Colonic mucosa (tissue), 4 donors: Measurements from ENCODE around the gene IL10RA. TPM values are rescaled to one million over a fixed set of nuclear protein-coding genes. Genes with fewer than 3 reads are reported as not detected.
A peak's percentile ranks its signal among the peaks of the same experiment; 100 is the strongest.

Experiments used
- DNase-seq: peaks from one replicate; pipeline ENCODE4 v3.0.0-alpha.2; 2020
- H3K27ac ChIP-seq: fragments of 200-600 bp; one replicate; pipeline ENCODE4 v1.8.0; 2021
- H3K27me3 ChIP-seq: fragments of 200-600 bp; one replicate; pipeline ENCODE4 v1.8.0; 2021
- H3K36me3 ChIP-seq: fragments of 200-600 bp; one replicate; pipeline ENCODE4 v1.8.0; 2021
- H3K4me1 ChIP-seq: fragments of 200-600 bp; one replicate; pipeline ENCODE4 v1.8.0; 2021; ENCODE audit warnings: mild to moderate bottlenecking
- H3K4me3 ChIP-seq: fragments of 200-600 bp; one replicate; pipeline ENCODE4 v1.8.0; 2021
- H3K9ac ChIP-seq, 2 donors: one replicate each; pipeline ENCODE4 v1.7.0; 2013; ENCODE audit warnings: control low read depth in 2 of 2, low read depth in 2 of 2, low read length in 2 of 2
- H3K9me3 ChIP-seq: fragments of 200-600 bp; one replicate; pipeline ENCODE4 v1.8.0; 2021
- intact Hi-C: fragments of 100-400 bp; cut with DNase I; formaldehyde crosslinking; loops from one replicate; pipeline ENCODE4 v1.14.1; 2022
- total RNA-seq, 2 donors: library from RNA; stranded (reverse); fragmentation: NEBNext Ultra II Directional in 1 of 2; extraction: Animal tissue kit (Norgen Biotek cat#: 25700) in 1 of 2; gene quantifications; one replicate each; pipeline ENCODE4 v1.2.1, GENCODE V29; 2021
- TF ChIP-seq, protein P1 (sequence below): fragments of 200-600 bp; IDR thresholded peaks from one replicate; pipeline ENCODE4 v1.8.0; 2022; ENCODE audit warnings: antibody characterized with exemption, mild to moderate bottlenecking
- donor health status: healthy.
- donor health status: DM: no; HTN: no; CAD: no.
- donor health status: DM: no; HTN: no; CAD: no.

Gene IL10RA
- total RNA-seq, 2 donors from 2014 or later = 4.4 to 9.8 TPM

DNA sequence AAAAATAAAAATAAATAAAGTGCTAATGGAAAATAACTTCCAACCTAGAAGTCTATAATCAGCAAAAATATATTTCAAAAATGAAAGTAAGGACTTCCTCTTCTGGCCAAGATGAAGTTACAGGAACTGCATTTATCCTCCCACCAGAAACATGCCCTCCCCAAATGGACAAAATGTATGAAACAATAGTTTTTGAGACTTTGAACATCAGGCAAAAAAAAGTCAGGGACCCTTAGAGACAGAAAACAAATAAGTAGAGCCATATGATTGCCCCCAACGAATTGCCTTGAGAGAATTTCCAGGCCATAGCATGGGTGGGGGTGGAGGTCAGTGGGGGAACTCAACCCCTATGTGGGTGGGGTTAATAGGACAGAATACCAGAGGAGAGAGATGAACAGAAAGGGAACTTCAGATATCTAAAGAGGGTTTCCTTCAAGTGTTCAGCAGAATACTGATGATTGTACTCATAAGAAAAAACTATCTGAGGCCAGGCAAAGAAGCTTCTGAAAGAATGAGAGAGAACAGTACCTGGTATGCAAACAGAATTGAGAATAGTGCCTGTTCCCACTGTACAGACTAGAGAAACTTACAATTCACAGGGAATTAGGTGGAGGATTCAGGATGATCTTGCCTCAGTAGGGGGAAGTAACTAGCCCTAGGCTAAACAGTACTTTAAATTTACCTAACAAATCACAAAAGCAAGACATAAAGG lies 26.6 kb upstream of the IL10RA start:
- intact Hi-C loops = no loop called here
- H3K4me1 ChIP-seq = no peaks in the 10 kb centered on the region
- no peaks in the 10 kb centered on the region for H3K36me3 ChIP-seq
- TF ChIP-seq, protein P1, sequence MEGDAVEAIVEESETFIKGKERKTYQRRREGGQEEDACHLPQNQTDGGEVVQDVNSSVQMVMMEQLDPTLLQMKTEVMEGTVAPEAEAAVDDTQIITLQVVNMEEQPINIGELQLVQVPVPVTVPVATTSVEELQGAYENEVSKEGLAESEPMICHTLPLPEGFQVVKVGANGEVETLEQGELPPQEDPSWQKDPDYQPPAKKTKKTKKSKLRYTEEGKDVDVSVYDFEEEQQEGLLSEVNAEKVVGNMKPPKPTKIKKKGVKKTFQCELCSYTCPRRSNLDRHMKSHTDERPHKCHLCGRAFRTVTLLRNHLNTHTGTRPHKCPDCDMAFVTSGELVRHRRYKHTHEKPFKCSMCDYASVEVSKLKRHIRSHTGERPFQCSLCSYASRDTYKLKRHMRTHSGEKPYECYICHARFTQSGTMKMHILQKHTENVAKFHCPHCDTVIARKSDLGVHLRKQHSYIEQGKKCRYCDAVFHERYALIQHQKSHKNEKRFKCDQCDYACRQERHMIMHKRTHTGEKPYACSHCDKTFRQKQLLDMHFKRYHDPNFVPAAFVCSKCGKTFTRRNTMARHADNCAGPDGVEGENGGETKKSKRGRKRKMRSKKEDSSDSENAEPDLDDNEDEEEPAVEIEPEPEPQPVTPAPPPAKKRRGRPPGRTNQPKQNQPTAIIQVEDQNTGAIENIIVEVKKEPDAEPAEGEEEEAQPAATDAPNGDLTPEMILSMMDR = no peak
- H3K9me3 ChIP-seq = no peaks in the 10 kb centered on the region
- H3K9ac ChIP-seq = no peak overlapping the region
- H3K27me3 ChIP-seq = no peaks in the 10 kb centered on the region
- no peak for DNase-seq
- H3K27ac ChIP-seq = peak overlapping the region; percentile 30
- no peak overlapping the region for H3K4me3 ChIP-seq

- Histone ChIP-seq H3K27ac (peak overlapping the region; percentile 30), H3K27me3 (no peaks in the 10 kb centered on the region), H3K4me3 (no peak overlapping the region), H3K36me3 (no peaks in the 10 kb centered on the region), H3K9ac (no peak overlapping the region), H3K9me3 (no peaks in the 10 kb centered on the region), H3K4me1 (no peaks in the 10 kb centered on the region)
- DNase-seq = no peak
- intact Hi-C loops = no loop called here
- TF ChIP-seq, protein P1 = no peak
Observed at GRCh38 chr11:117960406-117960805, 25.8 kb upstream of the IL10RA start.

GRCh38 chr11:117961896-117962295 lies 24.3 kb upstream of the IL10RA start:
- Histone ChIP-seq H3K9me3 (no peaks in the 10 kb centered on the region), H3K4me3 (no peak overlapping the region), H3K36me3 (no peaks in the 10 kb centered on the region), H3K9ac (no peak overlapping the region), H3K4me1 (no peaks in the 10 kb centered on the region), H3K27me3 (no peaks in the 10 kb centered on the region), H3K27ac (no peak overlapping the region)
- no peak for DNase-seq
- intact Hi-C loops = no loop called here
- TF ChIP-seq, protein P1 = no peak

DNA sequence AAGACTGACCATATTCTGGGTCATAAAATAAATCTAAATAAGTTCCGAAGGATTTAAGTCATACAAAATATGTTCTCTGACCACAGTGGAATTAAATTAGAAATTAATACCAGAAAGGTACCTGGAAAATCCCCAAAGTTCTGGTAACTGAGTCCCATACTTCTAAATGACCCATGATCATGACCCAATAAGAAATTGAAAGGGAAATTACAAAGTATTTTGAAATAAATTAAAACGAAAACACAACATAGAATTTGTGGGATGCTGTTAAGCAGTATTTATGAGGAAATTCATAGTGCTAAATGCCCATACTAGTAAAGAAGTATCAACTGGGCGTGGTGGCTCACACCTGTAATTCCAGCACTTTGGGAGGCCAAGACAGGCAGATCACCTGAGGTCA lies 23.4 kb upstream of the IL10RA start:
- Histone ChIP-seq H3K27me3 (no peaks in the 10 kb centered on the region), H3K9ac (no peak overlapping the region), H3K4me3 (no peak overlapping the region), H3K27ac (no peak overlapping the region), H3K4me1 (no peaks in the 10 kb centered on the region), H3K9me3 (no peaks in the 10 kb centered on the region), H3K36me3 (no peaks in the 10 kb centered on the region)
- no peak for DNase-seq
- intact Hi-C loops = no loop called here
- TF ChIP-seq, protein P1 = no peak

DNA sequence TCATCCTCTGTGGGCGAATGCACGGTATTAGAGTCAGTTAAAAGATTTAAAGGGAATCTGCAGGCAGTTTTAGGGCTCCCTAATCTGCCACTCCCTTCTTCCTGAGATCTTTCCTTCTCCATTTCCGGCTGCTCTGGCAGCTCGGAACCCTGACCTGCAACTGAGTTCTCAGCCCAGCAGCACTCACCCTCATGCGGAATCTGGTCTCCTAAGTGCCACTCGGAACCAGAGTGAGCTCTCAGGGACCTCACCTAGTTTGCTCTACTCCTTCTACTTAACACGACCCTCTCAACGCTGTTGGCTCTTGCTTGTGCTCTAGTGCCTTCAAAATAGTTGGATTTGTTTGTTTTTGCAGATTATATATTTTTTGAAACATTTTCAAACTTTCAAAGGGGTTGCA lies 19.3 kb upstream of the IL10RA start:
- no peaks in the 10 kb centered on the region for H3K27me3 ChIP-seq
- H3K27ac ChIP-seq = no peak overlapping the region
- no peak overlapping the region for H3K4me3 ChIP-seq
- no peak overlapping the region for H3K9ac ChIP-seq
- peaks cover 9% of the 10 kb centered on the region for H3K4me1 ChIP-seq
- intact Hi-C loops = no loop called here
- no peak for DNase-seq
- no peaks in the 10 kb centered on the region for H3K9me3 ChIP-seq
- TF ChIP-seq, protein P1 = no peak
- H3K36me3 ChIP-seq = no peaks in the 10 kb centered on the region
